H1 (cell line): Measurements from ENCODE around the gene CACNB4. TPM values are rescaled to one million over a fixed set of nuclear protein-coding genes. Genes with fewer than 3 reads are reported as not detected.

ENCODE experiments used
- CTCF ChIA-PET: fragments of 300-600 bp; sonication (Branson Sonifier 250); formaldehyde crosslinking; loops from one replicate; lab custom pipeline; 2021; ENCODE audit not compliant: partially characterized antibody; lab: Charles Lee
- POLR2A ChIA-PET: fragments of 300-600 bp; sonication (Branson Sonifier 250); formaldehyde crosslinking; loops from one replicate; lab custom pipeline; 2021; ENCODE audit warnings: inconsistent platforms; ENCODE audit not compliant: partially characterized antibody; lab: Charles Lee
- DNase-seq, 2 experiments: peaks; one replicate each; pipeline versions ENCODE4 v3.0.0 to v3.0.0-alpha.2; 2010 to 2022; ENCODE audit warnings: low spot score in 2 of 2, low read depth in 1 of 2, mixed read lengths in 1 of 2
- FAIRE-seq: peaks from 2 replicates; lab custom pipeline; 2011; peaks lifted over from hg19 to GRCh38; lab: Jason Lieb, UNC
- H2AFZ ChIP-seq: 2 replicates; pipeline ENCODE4 v1.8.1; 2012; ENCODE audit warnings: low read length, inconsistent platforms
- H2AK5ac ChIP-seq: 2 replicates; pipeline ENCODE4 v1.6.1; 2013; ENCODE audit warnings: low read depth, low read length
- H2BK120ac ChIP-seq: replicated peaks from 2 replicates; pipeline ENCODE3; 2013; ENCODE audit warnings: low read depth, low read length, inconsistent platforms
- H2BK12ac ChIP-seq: 2 replicates; pipeline ENCODE4 v1.6.1; 2013; ENCODE audit warnings: low read depth, low read length
- H2BK15ac ChIP-seq: 2 replicates; pipeline ENCODE4 v1.6.1; 2013; ENCODE audit warnings: low read length
- H2BK20ac ChIP-seq: 2 replicates; pipeline ENCODE4 v1.6.1; 2013; ENCODE audit warnings: low read length
- H2BK5ac ChIP-seq: 2 replicates; pipeline ENCODE4 v1.6.1; 2013; ENCODE audit warnings: low read depth, low read length
- H3K14ac ChIP-seq: 2 replicates; pipeline ENCODE4 v1.6.1; 2013; ENCODE audit warnings: inconsistent platforms; ENCODE audit not compliant: insufficient read length
- H3K18ac ChIP-seq: 2 replicates; pipeline ENCODE4 v1.6.1; 2013; ENCODE audit warnings: low read length; ENCODE audit errors: extremely low read depth
- H3K23ac ChIP-seq: 2 replicates; pipeline ENCODE4 v1.6.1; 2013; ENCODE audit warnings: inconsistent platforms; ENCODE audit not compliant: insufficient read length
- H3K23me2 ChIP-seq: 2 replicates; pipeline ENCODE4 v1.6.1; 2013; ENCODE audit warnings: low read depth, low read length
- H3K27ac ChIP-seq: 2 replicates; pipeline ENCODE4 v1.6.1; 2011; ENCODE audit warnings: low read depth, low read length, inconsistent platforms
- H3K27me3 ChIP-seq, 4 experiments: replicated peaks in 1 of 4; 1 replicate in 1 of 4; 2 replicates in 3 of 4; pipeline versions ENCODE4 v1.6.1 to v1.8.1; 2011 to 2013; ENCODE audit warnings: low read length in 3 of 4, mild to moderate bottlenecking in 3 of 4, inconsistent platforms in 2 of 4, mixed read lengths in 2 of 4, moderate library complexity in 1 of 4; ENCODE audit not compliant: control insufficient read depth in 3 of 4, insufficient read depth in 3 of 4; ENCODE audit errors: extremely low read depth in 1 of 4
- H3K36me3 ChIP-seq, 4 experiments: 2 replicates each; pipeline versions ENCODE4 v1.6.1 to v1.8.1; 2011 to 2013; ENCODE audit warnings: mild to moderate bottlenecking in 4 of 4, low read length in 3 of 4, moderate library complexity in 2 of 4, control low read depth in 1 of 4, inconsistent platforms in 1 of 4; ENCODE audit not compliant: insufficient read depth in 4 of 4, control insufficient read depth in 2 of 4
- H3K4ac ChIP-seq: replicated peaks from 2 replicates; pipeline ENCODE3; 2013; ENCODE audit warnings: low read length, low read depth, mixed read lengths, inconsistent platforms; ENCODE audit not compliant: insufficient read length
- H3K4me1 ChIP-seq, 4 experiments: replicated peaks in 1 of 4; 1 replicate in 1 of 4; 2 replicates in 3 of 4; pipeline versions ENCODE4 v1.6.1 to v1.8.1; 2011 to 2013; ENCODE audit warnings: low read length in 3 of 4, inconsistent platforms in 2 of 4, mixed read lengths in 1 of 4; ENCODE audit not compliant: insufficient read depth in 4 of 4, control insufficient read depth in 3 of 4
- H3K4me2 ChIP-seq, 2 experiments: 2 replicates each; pipeline versions ENCODE4 v1.6.1 to v1.8.1; 2011 to 2013; ENCODE audit warnings: low read depth in 2 of 2, low read length in 2 of 2, control low read depth in 1 of 2, inconsistent platforms in 1 of 2, mild to moderate bottlenecking in 1 of 2; ENCODE audit not compliant: insufficient read depth in 1 of 2
- H3K4me3 ChIP-seq, 4 experiments: fragments of 200-600, 300-600 bp in 1 of 4; sonication (generic), shearing (Covaris generic), sonication (Bioruptor Twin) in 1 of 4; 2 replicates each; pipeline versions ENCODE4 v1.5.1 to v1.8.1; 2011 to 2016; ENCODE audit warnings: low read length in 4 of 4, low read depth in 3 of 4, control low read depth in 2 of 4, inconsistent platforms in 2 of 4, mild to moderate bottlenecking in 2 of 4, mixed read lengths in 1 of 4, moderate library complexity in 1 of 4; ENCODE audit not compliant: insufficient read depth in 2 of 4; ENCODE audit errors: extremely low read depth in 1 of 4
- H3K56ac ChIP-seq: replicated peaks from 2 replicates; pipeline ENCODE3; 2013; ENCODE audit warnings: low read depth, mild to moderate bottlenecking, mixed read lengths, low read length, inconsistent platforms; ENCODE audit not compliant: insufficient read length
- H3K79me1 ChIP-seq: 2 replicates; pipeline ENCODE4 v1.6.1; 2013; ENCODE audit warnings: low read depth, low read length, control low read depth
- H3K79me2 ChIP-seq, 2 experiments: 2 replicates each; pipeline versions ENCODE4 v1.6.1 to v1.8.1; 2012 to 2013; ENCODE audit warnings: low read length in 2 of 2, mild to moderate bottlenecking in 2 of 2, inconsistent platforms in 1 of 2; ENCODE audit not compliant: insufficient read depth in 2 of 2, control insufficient read depth in 1 of 2
- H3K9ac ChIP-seq, 4 experiments: replicated peaks in 1 of 4; 1 replicate in 1 of 4; 2 replicates in 3 of 4; pipeline versions ENCODE4 v1.6.1 to v1.8.1; 2011 to 2013; ENCODE audit warnings: low read depth in 3 of 4, low read length in 3 of 4, control low read depth in 2 of 4, mild to moderate bottlenecking in 2 of 4, moderate library complexity in 2 of 4, inconsistent platforms in 1 of 4; ENCODE audit errors: extremely low read depth in 1 of 4
- H3K9me3 ChIP-seq, 2 experiments: 2 replicates each; pipeline versions ENCODE4 v1.6.1 to v1.8.1; 2012 to 2013; ENCODE audit warnings: mild to moderate bottlenecking in 2 of 2, moderate library complexity in 2 of 2, control low read depth in 1 of 2, inconsistent platforms in 1 of 2, low read depth in 1 of 2, low read length in 1 of 2, mixed read lengths in 1 of 2; ENCODE audit not compliant: insufficient read depth in 2 of 2
- H4K20me1 ChIP-seq, 2 experiments: replicated peaks in 1 of 2; 2 replicates each; pipeline versions ENCODE3 to v1.8.1; 2011 to 2013; ENCODE audit warnings: inconsistent platforms in 2 of 2, low read length in 2 of 2, mild to moderate bottlenecking in 1 of 2; ENCODE audit not compliant: insufficient read depth in 2 of 2, control insufficient read depth in 1 of 2
- H4K5ac ChIP-seq: 2 replicates; pipeline ENCODE4 v1.6.1; 2013; ENCODE audit warnings: low read length, low read depth, mixed read lengths, inconsistent platforms; ENCODE audit not compliant: insufficient read length
- H4K8ac ChIP-seq: 2 replicates; pipeline ENCODE4 v1.8.0; 2013; ENCODE audit warnings: mild to moderate bottlenecking, moderate library complexity, low read length, inconsistent platforms; ENCODE audit not compliant: insufficient read depth; ENCODE audit errors: extremely low read depth
- H4K91ac ChIP-seq: replicated peaks from 2 replicates; pipeline ENCODE3; 2013; ENCODE audit warnings: low read length, mixed read lengths, inconsistent platforms; ENCODE audit not compliant: insufficient read length
- E2F6 ChIP-seq: IDR thresholded peaks from 2 replicates; pipeline ENCODE4 v1.6.1; 2012; ENCODE audit warnings: inconsistent platforms
- WGBS, 2 experiments: shearing (Covaris generic) in 1 of 2; methylation state at CpG; one replicate each; pipeline versions ENCODE4 v1.1.6 to v1.1.7; 2013 to 2015; ENCODE audit warnings: low lambda C conversion rate in 2 of 2, mixed read lengths in 2 of 2, inconsistent platforms in 1 of 2, low coverage in 1 of 2, missing lambda C conversion rate in 1 of 2; ENCODE audit not compliant: insufficient replicate concordance in 2 of 2, insufficient coverage in 1 of 2, insufficient read length in 1 of 2; ENCODE audit errors: extremely low coverage in 1 of 2, missing lambda C conversion rate in 1 of 2; 5-methylcytosine and 5-hydroxymethylcytosine counted together
- polyA plus RNA-seq, 7 experiments: library from polyadenylated mRNA; depleted of rRNA in 3 of 7; stranded (reverse) in 5 of 7; unstranded in 2 of 7; fragments of >200 nt in 5 of 7; fragments of 200-250 nt in 2 of 7; gene quantifications; 1 replicate in 5 of 7; 2 replicates in 1 of 7; 4 replicates in 1 of 7; pipeline versions ENCODE4 v1.2.1 to v1.2.3, GENCODE V29; 2011 to 2013; ENCODE audit warnings: missing spikeins in 2 of 7, mixed read lengths in 2 of 7
- total RNA-seq: library from RNA; stranded (reverse); fragmentation: NEBNext Ultra II Directional; extraction: Animal tissue kit (Norgen Biotek cat#: 25700); gene quantifications from 2 replicates; pipeline ENCODE4 v1.2.1, GENCODE V29; 2021

CACNB4 gene
- total and polyA plus RNA-seq, 2 of the 8 experiments (the other 6 are each of a cell fraction or from before 2014, with no cell fraction given), result 2.0 to 4.0 TPM

DNA sequence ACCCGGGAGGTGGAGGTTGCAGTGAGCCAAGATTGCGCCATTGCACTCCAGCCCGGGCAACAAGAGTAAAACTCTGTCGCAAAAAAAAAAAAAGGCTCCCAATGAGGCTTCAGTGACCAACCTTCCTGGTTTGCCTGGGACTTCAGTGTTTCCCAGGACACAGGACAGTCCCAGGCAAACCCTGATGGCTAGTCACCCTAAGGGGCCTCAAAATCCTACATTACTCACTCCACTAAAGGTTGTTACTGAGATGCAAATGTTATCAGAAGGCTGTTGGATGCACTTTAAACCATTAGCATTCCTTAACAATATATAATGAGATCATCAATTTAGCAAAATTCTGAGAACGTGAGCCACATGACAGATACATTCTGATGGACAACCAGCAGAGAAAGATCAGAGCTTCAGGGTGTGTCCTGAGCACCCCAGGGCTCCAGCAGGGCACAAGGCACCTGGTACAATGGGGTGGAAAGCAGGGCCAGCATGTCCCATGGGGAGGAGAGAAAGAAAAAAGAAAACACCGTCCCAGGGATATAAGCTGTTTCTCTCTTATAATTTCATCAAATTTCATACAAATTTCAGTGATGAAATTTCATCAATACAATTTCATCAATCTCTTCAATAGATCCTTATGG is 152.5 kb downstream of the CACNB4 start:
- FAIRE-seq, result no peak
- no peak overlapping the region for H4K8ac ChIP-seq
- CTCF ChIA-PET, result interaction anchor here (0.8 to 1.4 kb wide), 7 partner anchors 9 to 159 kb away, joined by 3 to 6 read pairs (median 4); no protein-coding TSS in a partner anchor
- TF ChIP-seq E2F6, result no peak

More for the DNA sequence above, 152.5 kb downstream of the CACNB4 start:
- Histone ChIP-seq H2BK5ac (no peak overlapping the region), H3K9me3 (0 out of 4 replicates have a peak, but pooled peaks cover 0 to 3% of the 10 kb centered on the region in 2 experiments), H3K23me2 (no peaks in the 10 kb centered on the region), H2BK20ac (no peak overlapping the region), H4K91ac (no peak overlapping the region), H3K79me1 (no peaks in the 10 kb centered on the region), H2BK12ac (no peak overlapping the region), H4K5ac (no peak overlapping the region), H3K56ac (no peak overlapping the region), H2AK5ac (no peak overlapping the region), H3K79me2 (no peaks in the 10 kb centered on the region), H3K9ac (no peak overlapping the region), H2BK15ac (no peak overlapping the region), H2AFZ (no peak overlapping the region), H3K23ac (no peak overlapping the region), H3K4me2 (peak overlapping the region in 1 of 2 experiments; percentile 46; a peak in 1 of 4 replicates), H3K4ac (no peak overlapping the region), H3K18ac (no peak overlapping the region), H2BK120ac (no peak overlapping the region), H3K14ac (no peak overlapping the region), H3K27ac (no peak overlapping the region), H3K4me3 (no peak overlapping the region), H3K27me3 (no peaks in the 10 kb centered on the region), H3K36me3 (no peaks in the 10 kb centered on the region), H3K4me1 (peaks cover 2 to 5% (median 3%) of the 10 kb centered on the region in 4 experiments; a peak in 4 of 7 replicates), H4K20me1 (no peaks in the 10 kb centered on the region)
- no peak for DNase-seq
- POLR2A ChIA-PET, result no interaction called here
- WGBS, 2 experiments, result 74% methylated on average over 6 of the region's 6 CpGs; no CpG with 5 or more reads in 1 of the 2 experiments
